Endodermal cell (in vitro differentiated cells): ENCODE data around the gene ACSL5. TPM values are rescaled to one million over a fixed set of nuclear protein-coding genes. Genes with fewer than 3 reads are reported as not detected.

Experiments
- DNase-seq: peaks from one replicate; pipeline ENCODE4 v3.0.0-alpha.2; 2017
- H3K27ac ChIP-seq: 2 replicates; pipeline ENCODE4 v1.5.1; 2013; ENCODE audit warnings: mild to moderate bottlenecking, low read depth, low read length, moderate library complexity
- H3K27me3 ChIP-seq: 2 replicates; pipeline ENCODE4 v1.6.1; 2013; ENCODE audit warnings: mild to moderate bottlenecking, low read length, moderate library complexity; ENCODE audit not compliant: insufficient read depth, control insufficient read depth, poor library complexity, severe bottlenecking
- H3K36me3 ChIP-seq: 2 replicates; pipeline ENCODE4 v1.7.0; 2013; ENCODE audit warnings: mild to moderate bottlenecking, low read length, moderate library complexity; ENCODE audit not compliant: control insufficient read depth, insufficient read depth
- H3K4me1 ChIP-seq: one replicate; pipeline ENCODE4 v1.7.0; 2013; ENCODE audit warnings: low read length; ENCODE audit not compliant: control insufficient read depth, insufficient read depth
- H3K4me3 ChIP-seq: 2 replicates; pipeline ENCODE4 v1.5.1; 2013; ENCODE audit warnings: mild to moderate bottlenecking, low read length, moderate library complexity
- H3K9ac ChIP-seq: 2 replicates; pipeline ENCODE4 v1.6.1; 2013; ENCODE audit warnings: mild to moderate bottlenecking, low read length, moderate library complexity; ENCODE audit not compliant: poor library complexity, severe bottlenecking; ENCODE audit errors: extremely low read depth
- H3K9me3 ChIP-seq: 2 replicates; pipeline ENCODE4 v1.6.1; 2013; ENCODE audit warnings: mild to moderate bottlenecking, low read length, moderate library complexity; ENCODE audit not compliant: control insufficient read depth
- H3K27ac Mint-ChIP-seq: 2 replicates; pipeline ENCODE4 v1.8.0; 2020; ENCODE audit warnings: mixed read lengths
- H3K27me3 Mint-ChIP-seq: 2 replicates; pipeline ENCODE4 v1.8.0; 2021; ENCODE audit warnings: mild to moderate bottlenecking, mixed read lengths; ENCODE audit not compliant: insufficient read depth
- H3K36me3 Mint-ChIP-seq: 2 replicates; pipeline ENCODE4 v1.8.0; 2020; ENCODE audit warnings: low read depth, mixed read lengths
- H3K4me1 Mint-ChIP-seq: 2 replicates; pipeline ENCODE4 v1.8.0; 2020; ENCODE audit warnings: mixed read lengths
- H3K4me3 Mint-ChIP-seq: 2 replicates; pipeline ENCODE4 v1.8.0; 2020; ENCODE audit warnings: mild to moderate bottlenecking, moderate library complexity, mixed read lengths
- H3K9me3 Mint-ChIP-seq: 2 replicates; pipeline ENCODE4 v1.8.0; 2020; ENCODE audit warnings: mild to moderate bottlenecking, mixed read lengths
- CTCF ChIP-seq: fragments of 200-600 bp; sonication (generic); conservative IDR thresholded peaks from 2 replicates; pipeline ENCODE4 v1.5.0; 2021; ENCODE audit warnings: antibody characterized with exemption, mild to moderate bottlenecking
- WGBS, 2 experiments: methylation state at CpG; one replicate each; pipeline versions ENCODE4 v1.1.5 to v1.1.7; 2013; ENCODE audit warnings: missing lambda C conversion rate in 2 of 2, mixed read lengths in 1 of 2; ENCODE audit not compliant: insufficient coverage in 1 of 2, insufficient read length in 1 of 2; 5-methylcytosine and 5-hydroxymethylcytosine counted together
- total RNA-seq, 2 donors: library from RNA; stranded (reverse); fragmentation: NEBNext Ultra II Directional in 1 of 2; extraction: Animal tissue kit (Norgen Biotek cat#: 25700) in 1 of 2; gene quantifications; 2 replicates in 1 of 2; 3 replicates in 1 of 2; pipeline ENCODE4 v1.2.1, GENCODE V29; 2021

ACSL5 gene
- total RNA-seq, 2 donors from 2014 or later, result not detected

- no peak overlapping the region for H3K9ac ChIP-seq
- WGBS, 2 experiments, result 94 to 100% methylated on average over 1 of the region's 3 CpGs
Measured at GRCh38 chr10:112454910-112455779, 81.2 kb downstream of the ACSL5 start.

GRCh38 chr10:112456533-112456932 lies 82.6 kb downstream of the ACSL5 start:
- peaks cover 20% of the 10 kb centered on the region for H3K9me3 Mint-ChIP-seq
- H3K4me1 Mint-ChIP-seq, result no peaks in the 10 kb centered on the region
- H3K9ac ChIP-seq, result no peak overlapping the region
- peaks cover 9% of the 10 kb centered on the region for H3K36me3 ChIP-seq
- H3K36me3 Mint-ChIP-seq, result peaks cover 17% of the 10 kb centered on the region
- H3K27ac ChIP-seq, result no peak overlapping the region
- 90 to 95% methylated on average over 2 of the region's 2 CpGs for WGBS, 2 experiments
- no peak overlapping the region for H3K4me3 Mint-ChIP-seq
- peak; percentile 67 for TF ChIP-seq CTCF
- no peak overlapping the region for H3K4me3 ChIP-seq
- DNase-seq, result peak; percentile 52
- H3K27me3 ChIP-seq, result no peaks in the 10 kb centered on the region
- peaks cover 9% of the 10 kb centered on the region for H3K9me3 ChIP-seq
- no peak overlapping the region for H3K27ac Mint-ChIP-seq
- no peaks in the 10 kb centered on the region for H3K4me1 ChIP-seq
- H3K27me3 Mint-ChIP-seq, result no peaks in the 10 kb centered on the region

More at GRCh38 chr10:112454910-112455779, 81.2 kb downstream of the ACSL5 start:
- no peak overlapping the region for H3K27ac ChIP-seq
- Mint-ChIP-seq H3K4me3 (no peak overlapping the region), H3K27ac (no peak overlapping the region), H3K9me3 (peaks cover 20% of the 10 kb centered on the region), H3K36me3 (peaks cover 17% of the 10 kb centered on the region), H3K4me1 (no peaks in the 10 kb centered on the region), H3K27me3 (no peaks in the 10 kb centered on the region)
- no peaks in the 10 kb centered on the region for H3K4me1 ChIP-seq
- no peaks in the 10 kb centered on the region for H3K27me3 ChIP-seq
- no peak overlapping the region for H3K4me3 ChIP-seq
- no peak for TF ChIP-seq CTCF
- peaks cover 6% of the 10 kb centered on the region for H3K36me3 ChIP-seq
- DNase-seq, result no peak
- H3K9me3 ChIP-seq, result peaks cover 9% of the 10 kb centered on the region

- H3K9me3 Mint-ChIP-seq, result peaks cover 3% of the 10 kb centered on the region
- Histone ChIP-seq H3K9ac (no peak overlapping the region), H3K4me1 (no peaks in the 10 kb centered on the region), H3K27me3 (no peaks in the 10 kb centered on the region), H3K36me3 (peaks cover 33% of the 10 kb centered on the region), H3K27ac (no peak overlapping the region), H3K4me3 (no peak overlapping the region), H3K9me3 (peaks cover 9% of the 10 kb centered on the region)
- H3K36me3 Mint-ChIP-seq, result peaks cover 28% of the 10 kb centered on the region
- H3K4me1 Mint-ChIP-seq, result no peaks in the 10 kb centered on the region
- DNase-seq, result no peak
- no peak overlapping the region for H3K27ac Mint-ChIP-seq
- no peaks in the 10 kb centered on the region for H3K27me3 Mint-ChIP-seq
- no peak overlapping the region for H3K4me3 Mint-ChIP-seq
- TF ChIP-seq CTCF, result no peak
- 70 to 98% methylated on average over 2 of the region's 2 CpGs for WGBS, 2 experiments
Measured at GRCh38 chr10:112460366-112460765, 86.5 kb downstream of the ACSL5 start.
